22Rv1 (cell line): ENCODE results near the gene PATJ.

Experiments
- H3K27ac ChIP-seq: fragments of 450-650 bp; 2 replicates; pipeline ENCODE4 v1.5.1; 2017
- ZFX ChIP-seq: fragments of 450-650 bp; IDR thresholded peaks from 2 replicates; pipeline ENCODE4 v1.6.1; 2017; ENCODE audit warnings: antibody characterized with exemption, borderline replicate concordance
- TF ChIP-seq, protein P1 (sequence below): fragments of 450-650 bp; IDR thresholded peaks from 2 replicates; pipeline ENCODE4 v1.5.1; 2017; ENCODE audit warnings: mild to moderate bottlenecking

PATJ gene

DNA sequence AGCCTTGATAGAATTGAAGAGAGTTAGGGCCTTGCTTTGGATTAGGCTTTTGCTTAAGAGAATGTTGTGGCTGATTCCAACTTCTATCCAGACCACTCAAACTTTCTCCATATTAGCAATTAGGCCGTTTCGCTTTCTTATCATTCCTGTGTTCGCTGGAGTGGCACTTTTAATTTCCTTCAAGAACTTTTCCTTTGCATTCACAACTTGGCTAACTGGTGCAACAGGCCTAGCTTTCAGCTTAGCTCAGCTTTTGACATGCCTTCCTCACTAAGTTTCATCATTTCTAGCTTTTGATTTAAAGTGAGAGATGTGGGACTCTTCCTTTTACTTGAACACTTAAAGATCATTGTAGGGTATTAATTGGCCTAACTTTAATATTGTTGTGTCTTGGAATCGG, 268.7 kb downstream of the PATJ start:
- TF ChIP-seq, protein P1, sequence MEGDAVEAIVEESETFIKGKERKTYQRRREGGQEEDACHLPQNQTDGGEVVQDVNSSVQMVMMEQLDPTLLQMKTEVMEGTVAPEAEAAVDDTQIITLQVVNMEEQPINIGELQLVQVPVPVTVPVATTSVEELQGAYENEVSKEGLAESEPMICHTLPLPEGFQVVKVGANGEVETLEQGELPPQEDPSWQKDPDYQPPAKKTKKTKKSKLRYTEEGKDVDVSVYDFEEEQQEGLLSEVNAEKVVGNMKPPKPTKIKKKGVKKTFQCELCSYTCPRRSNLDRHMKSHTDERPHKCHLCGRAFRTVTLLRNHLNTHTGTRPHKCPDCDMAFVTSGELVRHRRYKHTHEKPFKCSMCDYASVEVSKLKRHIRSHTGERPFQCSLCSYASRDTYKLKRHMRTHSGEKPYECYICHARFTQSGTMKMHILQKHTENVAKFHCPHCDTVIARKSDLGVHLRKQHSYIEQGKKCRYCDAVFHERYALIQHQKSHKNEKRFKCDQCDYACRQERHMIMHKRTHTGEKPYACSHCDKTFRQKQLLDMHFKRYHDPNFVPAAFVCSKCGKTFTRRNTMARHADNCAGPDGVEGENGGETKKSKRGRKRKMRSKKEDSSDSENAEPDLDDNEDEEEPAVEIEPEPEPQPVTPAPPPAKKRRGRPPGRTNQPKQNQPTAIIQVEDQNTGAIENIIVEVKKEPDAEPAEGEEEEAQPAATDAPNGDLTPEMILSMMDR: no peak
- TF ChIP-seq ZFX: no peak
- H3K27ac ChIP-seq: no peak overlapping the region

DNA sequence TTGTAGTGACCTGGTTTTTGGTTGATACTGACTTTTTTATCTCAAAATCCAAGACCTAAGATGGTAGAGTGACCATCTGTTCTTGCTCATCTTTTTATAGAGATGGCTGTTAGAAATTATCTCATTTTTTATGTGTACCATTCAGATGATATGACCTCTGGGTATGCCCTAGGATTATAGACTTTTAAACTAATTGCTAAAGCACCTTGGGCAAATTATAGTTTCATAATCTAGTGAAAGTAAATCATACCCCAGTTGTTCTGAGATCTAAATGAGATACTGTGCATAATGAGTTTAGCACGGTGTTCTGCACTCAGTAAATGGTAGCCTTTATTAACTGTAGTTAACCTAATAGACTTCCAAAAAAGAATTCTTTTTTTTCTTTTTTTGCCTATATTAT, 269.8 kb downstream of the PATJ start:
- no peak overlapping the region for H3K27ac ChIP-seq
- no peak for TF ChIP-seq ZFX
- TF ChIP-seq, protein P1: no peak

DNA sequence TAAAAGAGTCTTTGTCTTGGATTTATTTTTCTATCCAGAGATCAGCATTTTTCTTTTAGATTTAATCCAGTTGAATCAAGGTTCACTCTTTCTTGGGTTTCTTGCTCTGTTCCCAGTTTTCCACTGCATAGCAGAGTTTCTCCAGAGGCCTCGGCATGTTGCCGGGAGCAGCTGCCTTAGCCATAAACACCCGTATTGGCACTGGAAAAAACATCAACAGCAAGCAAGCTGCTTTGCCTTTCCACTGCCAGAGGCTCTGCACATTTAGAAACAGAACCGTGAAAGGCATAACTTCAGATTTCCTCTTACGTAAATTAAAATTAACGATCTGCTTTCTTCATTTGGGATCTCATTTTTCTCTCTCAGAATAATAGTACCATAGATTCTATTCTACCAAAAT, 270.6 kb downstream of the PATJ start:
- TF ChIP-seq, protein P1: no peak
- no peak for TF ChIP-seq ZFX
- H3K27ac ChIP-seq: no peak overlapping the region

DNA sequence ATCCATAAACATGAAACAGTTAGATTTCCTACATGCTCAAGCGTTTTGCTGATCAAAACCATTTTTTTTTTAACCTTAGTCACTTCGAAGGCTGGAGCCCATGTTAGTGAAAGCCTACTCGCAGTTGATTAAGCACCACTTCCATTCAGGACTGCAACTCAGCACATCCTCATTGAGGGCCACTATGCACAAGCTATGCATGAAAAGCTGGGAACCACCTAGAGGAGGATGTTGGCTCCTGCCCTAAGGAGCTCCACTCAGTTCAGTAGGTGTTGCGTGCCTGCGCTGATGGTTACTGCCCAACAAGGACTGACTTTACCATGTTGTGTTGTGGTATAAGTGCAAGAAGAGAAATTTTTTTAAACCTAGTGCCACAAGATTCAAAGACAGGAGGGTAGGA, 271.0 kb downstream of the PATJ start:
- no peak overlapping the region for H3K27ac ChIP-seq
- no peak for TF ChIP-seq ZFX
- TF ChIP-seq, protein P1: no peak

DNA sequence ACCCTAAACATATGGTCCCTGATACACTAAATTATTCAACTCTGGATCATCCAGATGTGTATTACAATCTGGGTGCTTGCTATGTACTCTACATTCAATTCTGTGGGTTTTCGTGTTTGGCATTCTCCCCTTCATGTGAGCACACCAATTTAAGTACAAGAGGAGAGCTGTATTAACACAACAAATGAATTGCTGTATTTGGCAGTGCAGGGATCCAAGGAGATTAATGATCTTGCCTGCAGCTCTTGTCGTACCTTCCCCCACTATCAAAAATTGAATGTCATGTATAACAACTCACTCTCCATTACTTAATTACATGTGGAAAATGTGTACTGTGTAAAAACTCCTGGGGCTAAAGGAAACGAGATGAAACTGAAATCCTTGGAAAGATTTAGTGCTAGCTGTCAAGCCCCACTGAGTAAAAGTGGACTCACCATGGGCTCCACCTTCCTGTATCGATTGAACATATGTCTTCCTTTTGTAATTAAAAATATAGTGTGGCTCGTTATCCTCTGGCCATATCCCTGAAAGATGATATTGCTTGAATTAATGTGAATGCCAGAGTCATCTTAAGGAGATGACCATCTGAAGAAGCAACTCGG, 280.2 kb downstream of the PATJ start:
- H3K27ac ChIP-seq: no peak overlapping the region
- no peak for TF ChIP-seq ZFX
- TF ChIP-seq, protein P1: no peak

DNA sequence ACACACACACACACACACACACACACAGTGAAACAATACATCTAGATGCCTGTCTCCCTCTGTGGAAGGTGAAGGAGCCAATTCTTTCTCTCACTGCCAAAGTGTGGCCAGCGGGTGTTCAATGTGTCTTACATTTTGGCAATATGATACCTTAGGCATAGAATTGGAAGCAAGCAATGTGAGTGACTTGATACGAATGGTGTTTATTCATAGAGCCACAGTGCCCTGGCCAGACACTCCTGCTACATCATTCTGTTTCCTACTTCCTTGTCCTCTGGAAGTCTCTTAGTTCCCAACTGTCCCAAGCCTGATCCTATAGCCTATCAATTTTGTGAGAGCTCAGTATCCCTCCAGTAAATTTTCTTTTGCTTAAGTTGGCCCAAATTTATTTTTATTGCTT, 282.4 kb downstream of the PATJ start:
- no peak for TF ChIP-seq ZFX
- TF ChIP-seq, protein P1: no peak

DNA sequence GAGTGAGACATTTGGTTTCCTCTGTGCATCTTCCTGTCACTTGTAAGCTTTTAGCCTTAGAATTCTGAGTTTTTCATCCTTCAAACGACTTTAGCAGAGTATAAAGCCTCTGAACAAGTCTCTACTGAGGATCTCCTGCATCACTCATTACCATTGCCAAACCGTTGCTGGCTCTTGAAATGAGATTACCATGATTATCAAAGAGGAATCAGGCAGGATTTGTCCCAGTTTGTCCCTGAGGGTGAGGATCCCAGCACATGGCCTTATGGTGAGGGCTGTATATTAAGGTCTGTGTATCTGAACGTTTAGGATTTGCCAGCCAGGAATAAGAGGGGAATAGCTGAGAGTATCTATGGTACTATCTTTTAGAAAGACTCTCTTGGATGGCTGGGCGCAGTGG, 282.9 kb downstream of the PATJ start:
- no peak overlapping the region for H3K27ac ChIP-seq
- TF ChIP-seq, protein P1: no peak
- TF ChIP-seq ZFX: no peak

More for the DNA sequence above, 282.4 kb downstream of the PATJ start:
- H3K27ac ChIP-seq: no peak overlapping the region
